Nephron progenitor cell (in vitro differentiated cells): Measurements from ENCODE around the gene ITGB8.

Experiments used
- DNase-seq: peaks from one replicate; pipeline ENCODE4 v3.0.0; 2021
- H3K27ac Mint-ChIP-seq: 2 replicates; pipeline ENCODE4 v1.8.0; 2021; ENCODE audit warnings: mild to moderate bottlenecking, moderate library complexity, mixed read lengths
- H3K27me3 Mint-ChIP-seq: 2 replicates; pipeline ENCODE4 v1.8.0; 2021; ENCODE audit warnings: mild to moderate bottlenecking, low read depth, mixed read lengths; ENCODE audit not compliant: poor library complexity
- H3K36me3 Mint-ChIP-seq: 2 replicates; pipeline ENCODE4 v1.8.0; 2021; ENCODE audit warnings: low read depth, mixed read lengths
- H3K4me1 Mint-ChIP-seq: 2 replicates; pipeline ENCODE4 v1.8.0; 2021; ENCODE audit warnings: mixed read lengths
- H3K4me3 Mint-ChIP-seq: 2 replicates; pipeline ENCODE4 v1.8.0; 2021; ENCODE audit warnings: mild to moderate bottlenecking, moderate library complexity, mixed read lengths
- H3K9me3 Mint-ChIP-seq: 2 replicates; pipeline ENCODE4 v1.8.0; 2021; ENCODE audit warnings: mild to moderate bottlenecking, moderate library complexity, mixed read lengths
- CTCF ChIP-seq: fragments of 200-600 bp; sonication (generic); IDR thresholded peaks from 2 replicates; pipeline ENCODE4 v1.5.0; 2021; ENCODE audit warnings: antibody characterized with exemption

ITGB8 gene

GRCh38 chr7:20287317-20287716 lies 43.4 kb upstream of the ITGB8 start:
- no peak for TF ChIP-seq CTCF
- DNase-seq: no peak
- H3K4me1 Mint-ChIP-seq: peaks cover 4% of the 10 kb centered on the region
- H3K27me3 Mint-ChIP-seq: peaks cover 4% of the 10 kb centered on the region
- no peak overlapping the region for H3K4me3 Mint-ChIP-seq
- no peak overlapping the region for H3K27ac Mint-ChIP-seq
- no peaks in the 10 kb centered on the region for H3K9me3 Mint-ChIP-seq
- H3K36me3 Mint-ChIP-seq: no peaks in the 10 kb centered on the region

- DNase-seq: no peak
- H3K9me3 Mint-ChIP-seq: no peaks in the 10 kb centered on the region
- peaks cover 4% of the 10 kb centered on the region for H3K4me1 Mint-ChIP-seq
- no peak for TF ChIP-seq CTCF
- no peaks in the 10 kb centered on the region for H3K36me3 Mint-ChIP-seq
- no peak overlapping the region for H3K27ac Mint-ChIP-seq
- peaks cover 4% of the 10 kb centered on the region for H3K27me3 Mint-ChIP-seq
- no peak overlapping the region for H3K4me3 Mint-ChIP-seq
Observed at GRCh38 chr7:20288036-20288435, 42.7 kb upstream of the ITGB8 start.

DNA sequence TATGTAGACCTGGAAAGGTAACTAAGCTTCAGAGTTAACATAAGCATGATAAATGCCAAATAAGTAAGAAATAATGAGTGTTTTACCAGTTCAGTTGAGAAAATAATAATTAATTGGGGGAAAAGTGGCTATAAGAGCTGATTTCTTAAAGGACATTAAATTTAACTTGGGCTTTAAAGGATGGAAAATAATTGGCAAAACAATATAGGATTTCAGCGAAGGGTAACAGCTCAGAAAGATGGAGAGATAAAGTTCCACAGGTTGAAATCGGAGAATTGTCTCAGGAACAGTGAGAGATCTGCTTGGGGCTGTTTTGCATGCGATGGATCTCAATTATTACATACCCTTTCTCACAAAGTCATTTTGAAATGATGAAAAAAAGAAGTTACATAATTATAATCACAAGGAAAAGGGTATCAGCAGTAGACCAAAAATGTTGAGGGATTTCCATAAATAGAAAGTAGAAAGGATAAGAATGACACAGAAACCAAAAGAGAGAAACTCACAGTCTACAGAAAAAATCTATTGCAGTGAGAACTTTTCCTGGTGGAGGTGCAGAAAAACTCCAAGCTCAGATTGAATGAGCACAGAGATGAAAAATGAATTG lies 40.1 kb upstream of the ITGB8 start:
- H3K27me3 Mint-ChIP-seq: peaks cover 4% of the 10 kb centered on the region

DNA sequence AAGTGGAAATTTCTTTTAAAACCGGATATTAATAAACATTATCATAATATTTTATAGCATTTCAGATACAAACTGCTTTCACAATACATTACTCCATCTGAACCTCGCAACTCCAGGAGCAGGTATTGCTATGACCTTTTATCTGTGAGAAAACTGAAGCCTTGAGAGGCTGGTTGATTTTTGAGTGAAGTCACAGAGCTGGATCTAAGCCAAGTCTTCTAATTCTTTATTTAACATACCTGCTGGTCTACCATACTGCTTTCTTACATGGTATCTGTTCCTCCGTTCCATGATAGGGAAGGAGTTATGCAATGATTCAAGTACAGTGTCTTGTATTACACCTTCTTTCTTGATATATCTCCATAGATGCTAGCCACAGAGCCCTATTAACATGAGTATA lies 37.4 kb upstream of the ITGB8 start:
- Mint-ChIP-seq H3K27ac (no peak overlapping the region), H3K4me1 (peaks cover 4% of the 10 kb centered on the region), H3K4me3 (no peak overlapping the region), H3K9me3 (peaks cover 14% of the 10 kb centered on the region), H3K27me3 (peaks cover 4% of the 10 kb centered on the region), H3K36me3 (no peaks in the 10 kb centered on the region)
- DNase-seq: no peak
- TF ChIP-seq CTCF: no peak

More for the DNA sequence above, 40.1 kb upstream of the ITGB8 start:
- Mint-ChIP-seq H3K4me3 (no peak overlapping the region), H3K36me3 (no peaks in the 10 kb centered on the region), H3K27ac (no peak overlapping the region), H3K4me1 (peaks cover 4% of the 10 kb centered on the region), H3K9me3 (peaks cover 10% of the 10 kb centered on the region)
- no peak for DNase-seq
- TF ChIP-seq CTCF: no peak

DNA sequence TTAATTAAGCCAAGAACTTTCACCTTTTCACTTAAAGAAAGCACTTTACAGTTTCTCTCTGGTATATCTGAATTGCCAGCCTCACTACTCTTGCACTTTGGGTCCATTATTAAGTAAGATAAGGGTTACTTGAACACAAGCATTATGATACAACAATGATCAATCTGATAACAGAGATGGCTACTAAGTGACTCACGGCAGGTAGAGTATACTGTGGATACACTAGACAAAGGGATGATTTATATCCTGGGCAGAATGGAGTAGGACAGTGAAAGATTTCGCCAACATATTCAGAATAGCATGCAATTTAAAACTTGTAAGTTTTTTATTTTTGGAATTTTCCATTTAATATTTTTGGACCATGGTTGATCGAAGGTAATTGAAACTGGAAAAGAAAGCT lies 34.3 kb upstream of the ITGB8 start:
- Mint-ChIP-seq H3K36me3 (no peaks in the 10 kb centered on the region), H3K4me3 (no peak overlapping the region), H3K9me3 (peaks cover 14% of the 10 kb centered on the region), H3K27ac (no peak overlapping the region), H3K27me3 (peaks cover 3% of the 10 kb centered on the region), H3K4me1 (no peaks in the 10 kb centered on the region)
- no peak for TF ChIP-seq CTCF
- DNase-seq: no peak

DNA sequence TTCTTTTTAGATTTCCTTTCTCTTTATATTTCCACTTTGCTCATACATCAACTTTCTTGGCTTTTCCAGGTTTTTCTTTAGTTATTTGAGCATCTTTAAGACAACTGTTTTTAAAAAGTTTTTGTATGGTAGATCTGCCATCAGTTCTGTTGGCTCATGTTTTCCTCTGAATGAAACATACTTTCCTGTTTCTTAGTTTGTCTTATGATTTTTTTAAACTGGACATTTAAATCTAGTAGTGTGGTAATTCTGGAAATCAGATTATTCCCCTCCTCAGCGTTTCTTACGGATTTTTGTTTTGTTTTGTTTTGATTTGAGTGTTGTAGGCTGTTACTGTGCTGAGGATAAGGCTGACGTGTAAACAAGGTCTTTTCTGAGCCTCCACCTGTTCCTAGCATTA lies 33.8 kb upstream of the ITGB8 start:
- no peaks in the 10 kb centered on the region for H3K36me3 Mint-ChIP-seq
- H3K27me3 Mint-ChIP-seq: no peaks in the 10 kb centered on the region

More for the DNA sequence above, 33.8 kb upstream of the ITGB8 start:
- DNase-seq: no peak
- H3K27ac Mint-ChIP-seq: no peak overlapping the region
- H3K4me1 Mint-ChIP-seq: no peaks in the 10 kb centered on the region
- TF ChIP-seq CTCF: no peak
- H3K4me3 Mint-ChIP-seq: no peak overlapping the region
- H3K9me3 Mint-ChIP-seq: peaks cover 14% of the 10 kb centered on the region
